H1 (cell line): ENCODE measurements around the gene ZNF512B.
"Not testable (repeated sequence)": the region's sequence is repeated elsewhere in the genome, so short reads cannot be mapped to it uniquely, and the experiment has no call there.

Source experiments
- BRCA1 ChIP-seq: IDR thresholded peaks from 2 replicates; pipeline ENCODE4 v1.6.1; 2012; ENCODE audit warnings: low read depth, low read length, improper control_type of control experiment
- CHD2 ChIP-seq: IDR thresholded peaks from 2 replicates; pipeline ENCODE4 v1.6.1; 2012; ENCODE audit warnings: low read length, improper control_type of control experiment
- CTCF ChIP-seq, 3 experiments: IDR thresholded peaks; 1 replicate in 2 of 3; 2 replicates in 1 of 3; pipeline versions ENCODE4 v1.5.1 to v1.6.1; 2011; ENCODE audit warnings: low read length in 3 of 3, mild to moderate bottlenecking in 3 of 3, inconsistent platforms in 2 of 3, low read depth in 1 of 3, moderate library complexity in 1 of 3; ENCODE audit not compliant: insufficient read depth in 1 of 3; ENCODE audit errors: control extremely low read depth in 1 of 3
- EP300 ChIP-seq, 2 experiments: IDR thresholded peaks; 1 replicate in 1 of 2; 2 replicates in 1 of 2; pipeline ENCODE4 v1.6.1; 2011 to 2012; ENCODE audit warnings: low read depth in 2 of 2, low read length in 2 of 2, mild to moderate bottlenecking in 2 of 2, borderline replicate concordance in 1 of 2, inconsistent platforms in 1 of 2, moderate library complexity in 1 of 2
- JUND ChIP-seq: IDR thresholded peaks from 2 replicates; pipeline ENCODE4 v1.6.1; 2011; ENCODE audit warnings: mild to moderate bottlenecking, improper control_type of control experiment, low read length
- MAX ChIP-seq: IDR thresholded peaks from 2 replicates; pipeline ENCODE4 v1.6.1; 2012; ENCODE audit warnings: inconsistent platforms
- NRF1 ChIP-seq: IDR thresholded peaks from 2 replicates; pipeline ENCODE4 v1.6.1; 2011; ENCODE audit warnings: mild to moderate bottlenecking, low read depth, low read length, improper control_type of control experiment
- POLR2A ChIP-seq, 2 experiments: IDR thresholded peaks; 1 replicate in 1 of 2; 2 replicates in 1 of 2; pipeline ENCODE4 v1.6.1; 2011; ENCODE audit warnings: low read depth in 2 of 2, low read length in 2 of 2, mild to moderate bottlenecking in 2 of 2; ENCODE audit errors: control extremely low read depth in 1 of 2
- POLR2AphosphoS5 ChIP-seq: IDR thresholded peaks from 2 replicates; pipeline ENCODE4 v1.6.1; 2011; ENCODE audit warnings: low read depth, low read length
- POU5F1 ChIP-seq: IDR thresholded peaks from 2 replicates; pipeline ENCODE4 v1.6.1; 2011; ENCODE audit warnings: low read depth, mild to moderate bottlenecking, low read length, moderate library complexity
- ZNF274 ChIP-seq: IDR thresholded peaks from 2 replicates; pipeline ENCODE4 v1.7.0; 2012; ENCODE audit warnings: low read length, borderline replicate concordance; ENCODE audit errors: extremely low read depth

- TF ChIP-seq POU5F1; POLR2A (IDR thresholded peaks at IDR 0.05; ENCODE audit: control extremely low read depth in 1 of 2, low read depth in 2 of 2, low read length in 2 of 2); NRF1; MAX; ZNF274; CTCF (IDR thresholded peaks at IDR 0.05; ENCODE audit: control extremely low read depth in 1 of 3, insufficient read depth in 1 of 3, low read depth in 1 of 3, low read length in 3 of 3); JUND; POLR2AphosphoS5; EP300 (IDR thresholded peaks at IDR 0.05; ENCODE audit: borderline replicate concordance in 1 of 2, low read depth in 2 of 2, low read length in 2 of 2); CHD2; BRCA1: not testable (repeated sequence)
Measured at GRCh38 chr20:63976511-63976910, 6.8 kb upstream of the ZNF512B start.
